Measurements from ENCODE around the gene MAF. TPM values are rescaled to one million over a fixed set of nuclear protein-coding genes. Genes with fewer than 3 reads are reported as not detected.

The MAF gene
- total and polyA plus RNA-seq, 2 of the 4 experiments (the other 2 are of a cell fraction) = under 0.01 to 0.02 TPM

DNA sequence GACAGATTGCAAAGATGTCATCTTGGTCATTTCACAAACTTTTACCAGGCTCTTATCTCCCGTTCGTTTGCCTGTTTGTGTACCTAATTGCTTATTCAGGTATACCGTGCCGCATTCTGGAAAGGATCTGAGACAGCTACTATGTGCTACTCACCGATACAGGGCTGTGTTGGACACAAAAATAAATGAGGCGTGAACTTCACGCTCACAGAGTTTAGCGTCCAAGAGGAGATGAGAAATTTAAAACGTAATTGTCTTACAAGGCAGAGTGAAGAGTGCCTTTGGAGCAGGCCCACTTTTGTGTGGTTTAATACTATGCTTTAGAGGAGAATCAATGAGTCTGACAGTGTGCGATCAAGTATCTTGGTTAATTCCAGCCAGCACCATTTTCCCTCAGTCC lies 26.7 kb downstream of the MAF start:
- H2BK120ac ChIP-seq (ENCODE audit: low read depth, low read length) = no peak overlapping the region
- no peak overlapping the region for H4K8ac ChIP-seq (ENCODE audit: low read depth in 2 of 2, low read length in 2 of 2)
- no peak overlapping the region for H2BK5ac ChIP-seq (ENCODE audit: low read depth, low read length, poor library complexity, severe bottlenecking)
- H2AFZ ChIP-seq (replicated peaks; ENCODE audit: low read length, poor library complexity) = no peak overlapping the region
- H3K4me1 ChIP-seq (ENCODE audit: control insufficient read depth, insufficient read depth, low read length) = no peaks in the 10 kb centered on the region
- H2BK20ac ChIP-seq (ENCODE audit: low read depth, low read length) = no peak overlapping the region
- H3K79me1 ChIP-seq (ENCODE audit: low read depth in 1 of 2, low read length in 2 of 2) = no peaks in the 10 kb centered on the region
- no TSS peak for BruUV-seq (replicated peaks)
- H4K20me1 ChIP-seq (ENCODE audit: insufficient read depth, low read length) = no peaks in the 10 kb centered on the region
- 47% methylated on average over 5 of the region's 10 CpGs; no CpG with 5 or more reads in 1 of the 2 experiments for WGBS, 2 experiments (ENCODE audit: extremely low coverage in 2 of 2, insufficient read length in 1 of 2)
- H3K27me3 ChIP-seq (ENCODE audit: control insufficient read depth, insufficient read depth, low read length) = no peaks in the 10 kb centered on the region
- no peak overlapping the region for H3K4ac ChIP-seq (ENCODE audit: low read depth, low read length)
- in situ Hi-C loops (cut with MboI; ENCODE audit: low sequenced_read_pairs) (no loop called here), dilution Hi-C loops (cut with HindIII; ENCODE audit: low sequenced_read_pairs, unreplicated experiment) (no loop called here), intact Hi-C loops (cut with micrococcal nuclease) (no loop called here)
- POLR2A ChIA-PET (ENCODE audit: unreplicated experiment) = no interaction called here
- no peak overlapping the region for H2BK15ac ChIP-seq (ENCODE audit: low read depth, low read length)
- no peak overlapping the region for H4K5ac ChIP-seq (ENCODE audit: low read depth, low read length)
- H3K9ac ChIP-seq (ENCODE audit: low read depth, low read length) = no peak overlapping the region
- H2AK9ac ChIP-seq (replicated peaks; ENCODE audit: low read depth, low read length, poor library complexity) = no peak overlapping the region
- no peak overlapping the region for H3K4me2 ChIP-seq (ENCODE audit: low read depth, low read length)
- peaks cover 4% of the 10 kb centered on the region for H3K9me3 ChIP-seq (ENCODE audit: control insufficient read depth, insufficient read depth, low read length)
- no peaks in the 10 kb centered on the region for H3K9me1 ChIP-seq (ENCODE audit: insufficient read depth, low read length)
- no peak for TF ChIP-seq MXI1 (IDR thresholded peaks at IDR 0.05; ENCODE audit: borderline replicate concordance, low read depth, low read length)
- no peak for TF ChIP-seq SMC3 (IDR thresholded peaks at IDR 0.05; ENCODE audit: low read depth, low read length)
- TF ChIP-seq, protein P1, sequence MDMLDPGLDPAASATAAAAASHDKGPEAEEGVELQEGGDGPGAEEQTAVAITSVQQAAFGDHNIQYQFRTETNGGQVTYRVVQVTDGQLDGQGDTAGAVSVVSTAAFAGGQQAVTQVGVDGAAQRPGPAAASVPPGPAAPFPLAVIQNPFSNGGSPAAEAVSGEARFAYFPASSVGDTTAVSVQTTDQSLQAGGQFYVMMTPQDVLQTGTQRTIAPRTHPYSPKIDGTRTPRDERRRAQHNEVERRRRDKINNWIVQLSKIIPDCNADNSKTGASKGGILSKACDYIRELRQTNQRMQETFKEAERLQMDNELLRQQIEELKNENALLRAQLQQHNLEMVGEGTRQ (IDR thresholded peaks at IDR 0.05; ENCODE audit: low read depth, low read length) = no peak
- TF ChIP-seq RAD21 (IDR thresholded peaks at IDR 0.05; ENCODE audit: low read length) = no peak
- TF ChIP-seq RFX5 (IDR thresholded peaks at IDR 0.05; ENCODE audit: low read depth, low read length) = no peak
- no peak for TF ChIP-seq NFE2L2 (IDR thresholded peaks at IDR 0.05; ENCODE audit: low read depth, low read length)
- TF ChIP-seq FOS (IDR thresholded peaks at IDR 0.05; ENCODE audit: low read depth, low read length) = no peak
- no peak overlapping the region for H3K14ac ChIP-seq (replicated peaks; ENCODE audit: low read depth, low read length)
- no peak for DNase-seq
- no peak overlapping the region for H4K91ac ChIP-seq (ENCODE audit: insufficient read depth, low read depth, low read length)
- no peak overlapping the region for H3K27ac ChIP-seq (ENCODE audit: insufficient read depth, low read length)
- H3K4me3 ChIP-seq (ENCODE audit: insufficient read depth, low read depth, low read length) = no peak overlapping the region
- no peak for ATAC-seq (ENCODE audit: low read depth)
- H2AK5ac ChIP-seq (ENCODE audit: low read depth, low read length) = no peak overlapping the region
- no peak overlapping the region for H3K18ac ChIP-seq (ENCODE audit: low read depth, low read length)
- CTCF ChIA-PET = no interaction called here
- H3K56ac ChIP-seq (ENCODE audit: extremely low read depth, insufficient read depth, low read length) = no peak overlapping the region
- no peak overlapping the region for H3K23ac ChIP-seq (ENCODE audit: low read depth, low read length)
- no peaks in the 10 kb centered on the region for H3K36me3 ChIP-seq (ENCODE audit: control insufficient read depth, insufficient read depth, low read length)

Measured in IMR-90 (cell line).